Activated CD4-positive, alpha-beta T cell treated with anti-CD3 and anti-CD28 coated beads, Interleukin-2, amount 50 U/mL, for 4 hours (primary cell): Measurements from ENCODE around the gene PRIM1.
"Not testable (repeated sequence)": the region's sequence is repeated elsewhere in the genome, so short reads cannot be mapped to it uniquely, and the experiment has no call there.

Experiments used
- DNase-seq, 2 experiments: peaks; one replicate each; pipeline ENCODE4 v3.0.0-alpha.2; 2020

PRIM1 gene

DNA sequence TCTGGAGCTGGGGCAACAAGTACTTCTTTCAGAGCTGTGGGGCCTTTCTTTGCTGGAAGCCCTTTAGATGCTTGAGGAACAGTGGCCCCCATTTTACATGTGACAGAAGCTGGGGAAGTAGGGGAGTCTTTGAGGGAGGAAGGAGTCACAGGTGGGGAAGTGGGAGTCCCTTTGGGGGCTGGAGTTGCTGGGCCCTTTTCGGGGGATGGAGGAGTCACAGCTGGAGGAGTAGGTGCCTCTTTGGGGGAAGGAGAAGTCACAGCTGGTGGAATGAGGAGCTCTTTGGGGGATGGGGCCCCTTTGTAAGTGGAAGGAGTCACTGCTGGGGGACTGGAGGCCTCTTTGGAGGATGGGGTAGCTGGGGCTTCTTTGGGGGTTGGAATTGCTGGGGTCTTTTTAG, 35.7 kb downstream of the PRIM1 start:
- DNase-seq: no peak

DNA sequence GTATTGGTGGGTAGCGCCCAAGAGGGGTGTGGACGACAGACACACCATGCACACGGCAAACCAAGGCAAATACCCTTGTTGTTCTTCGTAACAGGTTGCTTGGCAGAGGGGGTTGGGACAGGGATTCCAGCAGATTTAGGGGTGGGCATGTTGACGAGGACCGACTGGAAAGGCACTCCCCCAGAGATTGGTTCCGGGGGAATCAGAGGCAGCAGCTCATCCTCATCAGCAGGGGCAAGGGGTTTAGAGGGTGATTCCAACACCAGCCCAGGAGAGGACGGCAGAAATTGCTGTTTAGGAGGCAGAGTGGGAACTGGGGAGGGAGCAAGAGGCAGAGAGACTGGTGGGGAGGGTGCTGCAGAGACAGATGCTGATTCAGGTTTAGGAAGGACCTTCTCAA, 36.3 kb downstream of the PRIM1 start:
- DNase-seq: no peak

DNA sequence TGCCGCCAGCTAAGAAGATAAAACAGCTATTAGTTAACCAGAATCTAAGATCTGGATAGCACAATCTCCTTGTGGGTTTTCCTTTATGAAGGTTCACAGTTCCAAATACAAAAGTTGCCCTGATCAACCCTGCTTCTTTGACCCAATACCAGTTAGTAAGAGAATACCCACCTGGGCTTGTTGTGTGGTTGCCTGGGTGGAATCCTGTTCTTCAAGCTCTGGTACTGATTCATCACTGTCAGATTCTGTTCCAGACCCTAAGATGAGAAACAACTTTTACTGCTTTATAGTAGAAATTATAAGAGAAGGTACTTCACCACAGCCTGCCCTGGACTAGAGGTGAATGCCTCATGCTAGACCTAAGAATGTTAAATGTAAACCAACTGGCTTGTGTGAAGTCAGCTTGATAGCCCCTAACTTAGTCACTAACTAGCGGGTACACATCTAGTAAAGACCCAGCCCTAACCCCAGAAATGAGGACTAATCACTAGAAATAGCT, 37.6 kb downstream of the PRIM1 start:
- DNase-seq: no peak

DNA sequence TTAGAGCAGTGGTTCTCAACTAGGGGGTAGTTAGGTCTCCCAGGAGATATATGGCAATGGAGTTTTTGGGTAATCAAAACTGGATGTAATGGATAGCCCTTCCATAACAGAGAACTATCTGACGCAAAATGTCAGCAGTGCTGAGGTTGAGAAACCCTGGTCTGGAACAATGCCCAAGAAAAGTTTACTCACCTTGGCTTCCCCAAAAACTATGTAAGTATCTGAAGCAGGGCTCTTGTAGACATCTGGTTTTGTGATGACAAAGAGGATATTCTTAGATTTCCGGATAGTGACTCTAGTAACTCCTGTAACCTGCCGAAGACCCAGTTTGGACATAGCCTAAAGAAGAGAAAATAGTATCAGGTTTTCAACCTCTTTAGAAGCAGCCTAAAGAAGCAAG, 38.8 kb downstream of the PRIM1 start:
- DNase-seq: no peak

DNA sequence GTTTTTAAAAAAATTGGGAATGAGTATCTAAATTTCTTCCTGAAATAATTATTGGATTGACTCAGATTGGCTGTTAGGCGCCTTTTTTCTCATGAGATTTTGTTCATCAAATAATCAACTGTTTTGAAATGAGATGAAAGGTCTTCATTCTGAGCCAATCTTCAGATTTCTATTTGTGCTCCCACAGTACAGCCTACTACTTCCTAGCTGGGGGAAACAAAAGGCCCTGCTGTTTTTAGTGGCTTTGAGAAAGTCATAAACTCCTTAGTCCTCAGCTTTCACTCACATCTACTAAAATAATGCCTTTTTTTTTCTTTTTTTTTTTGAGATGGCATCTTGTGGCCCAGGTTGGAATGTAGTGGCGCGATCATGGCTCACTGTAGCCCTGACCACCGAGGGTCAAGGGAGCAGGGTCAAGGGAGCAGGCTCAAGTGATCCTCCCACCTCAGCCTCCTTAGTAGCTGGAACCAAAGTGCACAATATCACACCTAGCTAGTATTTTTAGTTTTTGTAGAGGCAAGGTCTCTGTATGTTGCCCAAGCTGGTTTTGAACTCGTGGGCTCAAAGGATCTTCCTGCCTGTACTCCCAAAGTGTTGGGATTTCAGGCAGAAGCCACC, 42.3 kb downstream of the PRIM1 start:
- no peak for DNase-seq

DNA sequence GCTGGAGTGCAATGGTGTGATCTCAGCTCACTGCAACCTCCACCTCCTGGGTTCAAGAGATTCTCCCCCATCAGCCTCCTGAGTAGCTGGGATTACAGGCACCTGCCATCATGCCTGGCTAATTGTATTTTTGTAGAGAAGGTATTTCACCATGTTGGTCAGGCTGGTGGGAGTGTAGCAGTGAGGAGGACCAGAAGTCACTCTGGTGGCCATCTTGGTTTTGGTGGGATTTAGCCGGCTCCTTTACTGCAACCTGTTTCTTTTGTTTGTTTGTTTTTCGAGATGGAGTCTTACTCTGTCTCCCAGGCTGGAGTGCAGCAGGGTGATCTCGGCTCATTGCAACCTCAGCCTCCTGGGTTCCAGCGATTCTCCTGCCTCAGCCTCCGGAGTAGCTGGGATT, 47.6 kb downstream of the PRIM1 start:
- DNase-seq: not testable (repeated sequence)

DNA sequence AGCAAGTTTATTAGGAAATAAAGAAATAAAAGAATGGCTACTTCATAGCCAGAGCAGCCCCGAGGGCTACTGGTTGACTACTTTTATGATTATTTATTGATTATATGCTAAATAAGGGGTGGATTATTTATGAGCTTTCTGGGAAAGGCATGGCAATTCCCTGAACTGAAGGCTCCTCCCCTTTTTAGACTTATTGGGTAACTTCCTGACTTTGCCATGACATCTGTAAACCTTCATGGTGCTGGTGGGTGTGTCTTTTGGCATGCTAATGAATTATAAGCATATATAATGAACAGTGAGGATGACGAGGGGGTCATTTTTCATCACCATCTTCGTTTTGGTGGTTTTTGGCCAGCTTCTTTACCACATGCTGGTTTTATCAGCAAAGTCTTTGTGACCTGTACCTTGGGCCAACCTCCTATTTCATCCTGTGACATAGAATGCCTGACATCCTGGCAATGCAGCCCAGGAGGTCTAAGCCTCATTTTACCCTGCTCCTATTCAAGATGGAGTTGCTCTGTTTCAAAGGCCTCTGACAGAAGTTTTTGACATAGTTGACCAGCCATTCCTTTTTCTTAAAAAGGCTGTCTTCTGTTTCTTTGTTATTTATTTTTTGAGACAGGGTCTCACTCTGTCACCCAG, 53.0 kb downstream of the PRIM1 start:
- DNase-seq: no peak

DNA sequence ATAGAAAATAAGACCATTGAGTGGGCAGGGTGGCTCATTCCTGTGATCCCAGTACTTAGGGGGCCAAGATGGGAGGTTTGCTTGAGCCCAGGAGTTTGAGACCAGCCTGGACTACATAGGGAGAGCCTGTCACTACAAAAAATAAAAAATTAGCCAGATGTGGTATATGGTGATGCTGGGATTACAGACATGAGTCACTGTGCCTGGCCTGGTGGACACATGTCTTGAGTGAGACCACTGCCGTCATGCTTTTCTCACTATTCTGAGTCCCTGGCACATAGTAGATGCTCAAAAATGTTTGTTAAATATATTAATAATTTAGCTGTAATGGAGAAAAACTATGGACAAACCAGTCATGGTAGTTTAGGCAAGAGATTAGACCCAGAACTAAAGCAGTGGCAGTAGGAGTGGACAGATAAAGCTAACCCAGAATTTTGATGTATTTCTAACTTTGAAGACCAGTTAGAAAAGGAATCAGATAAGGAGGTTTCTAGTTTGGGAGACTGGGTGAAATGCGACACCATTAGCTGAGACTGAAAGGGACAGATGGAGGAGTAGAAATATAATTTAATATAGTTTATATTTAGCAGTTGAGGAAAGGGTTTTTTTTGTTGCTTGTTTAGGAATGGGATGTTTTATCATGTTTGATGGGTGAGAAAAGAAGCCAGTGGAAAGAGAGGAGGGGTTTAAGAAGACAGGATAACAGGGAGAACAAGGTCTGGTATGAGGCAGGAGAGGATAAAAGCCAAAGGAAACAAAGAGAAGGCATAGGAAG, 56.6 kb downstream of the PRIM1 start:
- no peak for DNase-seq

DNA sequence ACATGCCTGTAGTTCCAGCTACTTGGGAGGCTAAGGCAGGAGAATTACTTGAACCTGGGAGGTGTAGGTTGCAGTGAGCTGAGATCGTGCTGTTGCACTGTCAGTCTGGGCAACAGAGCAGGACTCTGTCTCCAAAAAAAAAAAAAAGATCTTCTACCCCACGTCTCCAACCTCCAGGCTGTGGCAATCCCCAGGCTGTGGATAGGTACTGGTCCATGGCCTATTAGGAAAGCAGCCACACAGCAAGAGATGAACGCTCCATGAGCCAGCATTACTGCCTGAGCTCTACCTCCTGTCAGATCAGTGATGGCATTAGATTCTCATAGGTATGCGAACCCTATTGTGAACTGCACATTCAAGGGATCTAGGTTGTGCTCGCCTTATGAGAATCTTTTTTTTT, 58.0 kb downstream of the PRIM1 start:
- no peak for DNase-seq

DNA sequence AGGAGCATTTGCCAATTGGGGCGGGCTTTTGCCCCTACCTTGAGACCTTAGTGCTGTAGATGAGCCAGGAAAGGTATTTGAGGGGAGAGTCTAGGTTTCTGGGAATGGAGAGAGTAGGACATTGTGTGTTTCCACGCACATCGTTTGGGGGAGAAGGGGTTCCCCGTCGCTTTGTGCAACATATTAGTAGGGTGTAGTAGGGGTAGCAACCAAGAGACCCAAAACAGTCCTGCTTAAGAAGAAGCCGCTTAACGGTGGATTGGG, 63.3 kb downstream of the PRIM1 start:
- DNase-seq: no peak

DNA sequence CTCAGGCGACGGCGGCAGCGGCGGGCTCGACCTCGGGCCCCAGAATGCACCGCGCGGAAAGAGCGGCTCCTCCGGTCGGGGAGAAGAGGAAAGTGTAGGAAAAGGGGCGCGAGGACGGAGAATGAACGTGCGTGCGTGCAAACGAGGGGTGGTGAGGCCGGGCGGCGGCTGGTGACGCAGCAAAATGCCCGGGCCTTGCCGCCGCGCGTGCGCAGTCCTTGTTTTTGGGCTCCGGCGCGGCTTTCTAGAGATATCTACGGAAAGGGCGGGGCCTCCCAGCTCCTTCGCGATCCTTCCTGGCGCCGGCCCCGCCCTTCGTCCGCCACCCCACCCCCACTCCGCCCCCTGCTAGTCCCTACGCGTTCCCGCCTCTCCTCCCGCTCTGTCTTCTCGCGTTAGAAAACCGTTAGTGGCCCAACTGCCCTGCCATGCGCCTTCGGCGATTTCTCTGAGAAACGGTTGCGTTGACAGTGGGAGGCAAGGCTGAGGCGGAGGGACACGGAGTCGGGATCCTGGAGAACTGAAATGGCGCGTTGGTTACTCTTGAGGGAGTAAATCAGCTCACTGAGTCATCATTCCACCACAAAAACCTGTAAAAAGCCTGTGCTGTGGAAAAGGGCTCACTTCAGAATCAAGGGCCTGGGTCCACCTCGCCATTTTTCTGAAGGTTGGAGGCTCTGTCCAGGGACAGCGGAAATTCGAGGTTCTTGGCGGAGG, 63.8 kb downstream of the PRIM1 start, which contains the start of gene PTGES3:
Gene PTGES3, minus strand, starts transcription at position 156 of the 717 bp plus-strand sequence. CDS start 285 bp downstream, outside the sequence.
- peak; percentile 94 to 96 for DNase-seq

DNA sequence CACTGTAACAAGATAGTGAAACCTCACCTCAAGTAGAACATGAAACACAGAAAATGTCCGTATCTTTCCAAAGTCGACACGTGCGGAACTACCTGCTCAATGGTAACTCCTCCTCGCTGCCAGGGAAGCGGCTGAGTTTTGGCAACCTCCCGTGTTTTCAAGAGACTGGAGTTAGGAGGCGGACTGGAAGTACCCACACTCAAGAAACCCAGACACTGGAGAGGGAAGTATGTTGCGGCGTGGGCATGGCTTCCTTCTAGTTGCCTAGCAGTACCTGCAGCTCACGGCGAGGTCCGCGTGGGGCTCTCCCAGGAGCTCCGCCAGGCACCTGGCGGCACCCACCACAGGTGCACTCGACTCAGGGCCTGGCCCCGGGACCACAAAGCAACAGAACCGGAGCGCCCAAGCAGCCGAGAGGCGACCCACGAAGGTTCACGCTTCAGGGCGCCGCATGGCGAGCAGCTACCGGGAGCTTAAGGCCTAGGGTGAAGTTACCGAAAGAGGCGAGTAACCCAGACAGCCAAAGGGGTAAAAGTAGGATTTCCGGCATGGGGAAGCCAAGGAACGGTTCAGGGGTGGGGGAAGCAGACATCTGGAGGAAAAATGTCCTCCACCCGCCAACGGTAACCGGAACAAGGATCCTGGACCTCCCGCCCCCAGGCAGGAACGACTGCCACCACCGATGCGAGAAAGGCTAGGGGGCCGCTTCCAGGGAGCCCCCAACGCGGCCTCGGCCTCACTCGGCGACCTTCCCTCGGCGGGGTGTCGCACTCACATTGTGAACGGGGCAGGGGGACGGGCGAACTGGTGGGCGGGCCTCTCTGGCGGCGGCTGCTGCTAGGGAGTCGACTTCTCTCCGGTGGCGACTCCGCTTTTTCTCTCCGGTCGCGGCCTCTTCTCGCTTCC, 64.6 kb downstream of the PRIM1 start:
- peak; percentile 47 to 55 for DNase-seq

DNA sequence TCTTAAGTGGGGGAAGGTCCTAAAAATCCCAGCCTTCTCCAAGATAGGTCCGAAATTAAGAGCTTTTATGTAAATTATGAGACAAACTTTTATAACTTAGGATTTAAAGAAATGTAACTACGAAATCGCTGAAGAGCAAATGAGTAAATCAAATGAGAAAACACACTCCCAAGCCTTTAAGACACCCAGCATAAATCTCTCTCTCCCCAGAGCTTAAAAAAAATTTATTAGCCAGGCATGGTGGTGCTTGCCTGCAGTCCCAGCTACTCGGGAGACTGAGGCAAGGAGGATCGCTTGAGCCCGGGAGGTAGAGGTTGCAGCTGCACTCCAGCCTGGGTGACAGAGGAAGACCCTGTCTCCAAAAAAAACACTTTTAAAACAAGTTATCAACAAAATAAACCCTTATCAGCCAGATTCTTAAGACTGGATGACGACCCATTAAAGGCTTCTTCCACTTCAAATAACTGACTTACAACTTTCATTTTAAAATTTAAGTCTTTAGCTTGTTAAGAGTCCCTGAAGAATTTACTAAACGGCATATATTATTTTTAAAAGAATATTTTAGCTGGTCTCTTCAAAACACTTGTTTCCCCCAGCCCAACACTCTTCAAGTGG, 67.3 kb downstream of the PRIM1 start:
- no peak for DNase-seq

DNA sequence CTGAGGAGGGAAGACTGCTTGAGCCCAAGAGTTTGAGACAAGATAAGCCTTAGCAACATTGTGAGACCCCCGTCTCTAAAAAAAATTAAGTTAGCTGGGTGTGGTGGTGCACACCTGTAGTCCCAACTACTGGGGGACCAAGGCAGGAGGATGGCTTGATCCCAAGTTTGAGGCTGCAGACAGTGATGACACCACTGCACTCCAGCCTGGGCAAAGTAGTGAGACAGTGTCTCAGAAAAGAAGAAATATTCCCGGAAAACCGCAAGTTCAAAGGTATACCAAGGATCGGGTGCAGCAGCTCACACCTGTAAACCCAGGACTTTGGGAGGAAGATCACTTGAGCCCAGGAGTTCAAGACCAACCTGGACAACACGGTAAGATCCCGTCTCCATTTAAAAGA, 69.8 kb downstream of the PRIM1 start:
- no peak for DNase-seq
